Coronary artery (tissue), 2 donors: ENCODE data around the gene ACD.

Source experiments
- DNase-seq: peaks from one replicate; pipeline ENCODE4 v3.0.0-alpha.2; 2017; ENCODE audit warnings: low spot score
- H3K27ac ChIP-seq, 2 donors: fragments of 200-600 bp; sonication (generic); one replicate each; pipeline ENCODE4 v1.5.1; 2016 to 2019
- H3K4me3 ChIP-seq: fragments of 200-600 bp; sonication (generic); 2 replicates; pipeline ENCODE4 v1.5.1; 2016; ENCODE audit warnings: mild to moderate bottlenecking, moderate library complexity
- TF ChIP-seq, protein P1 (sequence below): fragments of 200-600 bp; sonication (generic); IDR thresholded peaks from one replicate; pipeline ENCODE4 v1.5.1; 2019; ENCODE audit warnings: antibody characterized with exemption

ACD gene

DNA sequence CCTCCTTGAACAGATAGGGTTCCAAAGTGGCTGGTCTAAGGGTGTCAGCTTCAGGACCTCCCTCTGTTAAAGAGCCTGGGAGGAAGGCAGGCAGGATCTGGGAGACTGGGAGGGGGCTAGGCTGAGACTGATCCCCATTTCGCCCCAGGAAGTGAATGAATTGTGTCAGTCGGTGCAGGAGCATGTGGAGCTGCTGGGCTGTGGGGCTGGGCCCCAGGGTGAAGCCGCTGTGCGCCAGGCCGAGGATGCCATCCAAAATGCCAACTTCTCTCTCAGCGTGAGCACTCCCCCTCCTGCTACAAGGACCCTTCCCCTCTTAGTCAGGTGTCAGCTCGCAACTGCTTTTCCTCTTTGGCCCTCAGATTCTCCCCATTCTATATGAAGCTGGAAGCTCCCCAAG, 9.0 kb downstream of the ACD start:
- TF ChIP-seq, protein P1, sequence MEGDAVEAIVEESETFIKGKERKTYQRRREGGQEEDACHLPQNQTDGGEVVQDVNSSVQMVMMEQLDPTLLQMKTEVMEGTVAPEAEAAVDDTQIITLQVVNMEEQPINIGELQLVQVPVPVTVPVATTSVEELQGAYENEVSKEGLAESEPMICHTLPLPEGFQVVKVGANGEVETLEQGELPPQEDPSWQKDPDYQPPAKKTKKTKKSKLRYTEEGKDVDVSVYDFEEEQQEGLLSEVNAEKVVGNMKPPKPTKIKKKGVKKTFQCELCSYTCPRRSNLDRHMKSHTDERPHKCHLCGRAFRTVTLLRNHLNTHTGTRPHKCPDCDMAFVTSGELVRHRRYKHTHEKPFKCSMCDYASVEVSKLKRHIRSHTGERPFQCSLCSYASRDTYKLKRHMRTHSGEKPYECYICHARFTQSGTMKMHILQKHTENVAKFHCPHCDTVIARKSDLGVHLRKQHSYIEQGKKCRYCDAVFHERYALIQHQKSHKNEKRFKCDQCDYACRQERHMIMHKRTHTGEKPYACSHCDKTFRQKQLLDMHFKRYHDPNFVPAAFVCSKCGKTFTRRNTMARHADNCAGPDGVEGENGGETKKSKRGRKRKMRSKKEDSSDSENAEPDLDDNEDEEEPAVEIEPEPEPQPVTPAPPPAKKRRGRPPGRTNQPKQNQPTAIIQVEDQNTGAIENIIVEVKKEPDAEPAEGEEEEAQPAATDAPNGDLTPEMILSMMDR: no peak
- Histone ChIP-seq H3K27ac (no peak overlapping the region), H3K4me3 (no peak overlapping the region)
- no peak for DNase-seq

DNA sequence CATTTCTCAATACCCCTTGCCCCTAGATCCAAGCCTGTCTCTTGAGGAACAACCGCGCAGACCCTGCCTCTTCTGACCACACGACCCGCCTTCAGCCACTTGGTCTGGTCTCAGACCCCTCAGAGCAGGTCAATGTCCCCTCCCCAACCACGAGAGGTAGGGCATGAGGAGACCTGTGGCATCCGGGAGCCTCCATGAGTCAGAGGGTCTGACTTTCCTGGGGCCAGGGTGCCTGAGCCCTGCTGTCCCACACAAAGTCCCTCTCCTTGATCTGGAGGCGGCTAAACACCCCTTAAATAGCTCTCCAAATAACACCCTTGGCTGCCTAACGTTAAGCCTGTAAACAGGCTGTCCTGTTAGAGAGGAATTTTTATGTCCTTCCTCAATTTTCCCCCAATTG, 10.0 kb downstream of the ACD start:
- TF ChIP-seq, protein P1: no peak
- Histone ChIP-seq H3K4me3 (no peak overlapping the region), H3K27ac (no peak overlapping the region)
- no peak for DNase-seq

DNA sequence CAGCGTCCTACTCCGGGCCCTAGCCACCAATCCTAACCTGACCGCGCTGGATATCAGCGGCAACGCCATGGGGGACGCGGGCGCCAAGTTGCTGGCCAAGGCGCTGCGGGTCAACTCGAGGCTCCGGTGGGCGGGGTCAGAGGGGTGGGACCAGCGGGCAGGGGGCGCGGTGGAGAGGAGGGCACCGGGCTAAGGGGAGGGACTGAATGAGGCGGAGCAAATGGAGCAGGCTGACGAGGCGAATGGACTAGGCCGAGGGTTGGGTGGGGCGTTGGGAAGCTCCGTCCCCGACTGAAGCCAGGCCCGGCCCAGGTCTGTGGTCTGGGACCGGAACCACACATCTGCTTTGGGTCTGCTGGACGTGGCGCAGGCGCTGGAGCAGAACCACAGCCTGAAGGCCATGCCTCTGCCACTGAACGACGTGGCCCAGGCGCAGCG, 10.5 kb downstream of the ACD start:
- no peak for DNase-seq
- TF ChIP-seq, protein P1: no peak
- H3K4me3 ChIP-seq: peak overlapping the region; percentile 52

DNA sequence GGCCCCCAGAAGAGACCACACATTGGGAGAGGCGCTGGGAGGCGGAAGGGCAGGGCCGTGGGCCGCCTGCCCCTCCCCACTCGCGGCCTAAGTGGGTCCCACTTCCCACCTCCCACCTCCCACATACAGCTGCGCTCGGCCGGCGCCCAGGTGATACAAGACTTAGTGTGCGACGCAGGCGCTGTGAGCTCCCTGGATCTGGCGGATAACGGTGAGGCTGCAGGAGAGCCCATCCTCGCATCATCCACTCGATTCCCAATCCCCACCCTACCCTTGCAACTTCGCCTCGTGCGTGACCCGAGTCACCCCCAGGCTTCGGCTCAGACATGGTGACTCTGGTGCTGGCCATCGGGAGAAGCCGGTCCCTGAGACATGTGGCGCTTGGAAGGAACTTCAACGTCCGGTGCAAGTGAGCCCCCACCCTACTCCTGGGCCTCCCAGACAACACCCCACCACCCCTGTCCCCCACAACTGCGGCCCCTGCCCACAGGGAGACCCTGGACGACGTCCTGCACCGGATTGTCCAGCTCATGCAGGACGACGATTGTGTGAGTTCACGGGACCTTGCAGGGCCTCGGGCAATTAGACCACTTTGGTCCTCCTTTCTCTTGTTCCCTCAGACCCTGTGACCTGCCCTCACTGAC, 11.2 kb downstream of the ACD start:
- no peak for DNase-seq
- Histone ChIP-seq H3K4me3 (no peak overlapping the region), H3K27ac (no peak overlapping the region)
- TF ChIP-seq, protein P1: no peak

More for the DNA sequence above, 10.5 kb downstream of the ACD start:
- no peak overlapping the region for H3K27ac ChIP-seq

DNA sequence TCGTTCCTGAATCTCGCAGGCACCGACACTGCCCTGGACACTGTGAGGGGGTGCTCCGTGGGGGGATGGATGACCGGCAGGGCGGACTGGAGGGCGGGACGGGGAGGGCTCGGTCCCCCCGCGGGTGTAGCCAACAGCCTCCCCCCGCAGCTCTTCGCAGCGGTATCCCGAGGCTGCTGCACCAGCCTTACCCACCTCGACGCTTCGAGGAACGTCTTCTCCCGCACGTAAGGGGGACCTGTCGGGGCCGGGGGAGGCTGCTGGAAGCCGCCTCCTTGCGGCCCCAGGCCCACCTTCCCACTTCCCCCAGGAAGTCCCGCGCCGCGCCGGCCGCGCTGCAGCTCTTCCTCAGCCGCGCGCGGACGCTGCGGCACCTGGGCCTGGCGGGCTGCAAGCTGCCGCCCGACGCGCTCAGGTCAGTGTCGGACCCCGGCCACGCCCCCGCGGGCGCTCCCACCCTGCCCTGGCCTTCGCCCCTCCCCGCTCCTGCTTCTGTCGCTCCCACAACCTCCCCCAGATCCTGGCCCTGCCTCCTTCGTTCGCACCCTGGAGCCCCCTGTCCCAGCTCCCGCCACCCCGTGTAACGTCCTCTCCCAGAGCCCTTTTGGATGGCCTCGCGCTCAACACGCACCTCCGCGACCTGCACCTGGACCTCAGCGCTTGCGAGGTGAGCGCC, 11.8 kb downstream of the ACD start:
- Histone ChIP-seq H3K27ac (no peak overlapping the region), H3K4me3 (no peak overlapping the region)
- no peak for DNase-seq
- TF ChIP-seq, protein P1: no peak

DNA sequence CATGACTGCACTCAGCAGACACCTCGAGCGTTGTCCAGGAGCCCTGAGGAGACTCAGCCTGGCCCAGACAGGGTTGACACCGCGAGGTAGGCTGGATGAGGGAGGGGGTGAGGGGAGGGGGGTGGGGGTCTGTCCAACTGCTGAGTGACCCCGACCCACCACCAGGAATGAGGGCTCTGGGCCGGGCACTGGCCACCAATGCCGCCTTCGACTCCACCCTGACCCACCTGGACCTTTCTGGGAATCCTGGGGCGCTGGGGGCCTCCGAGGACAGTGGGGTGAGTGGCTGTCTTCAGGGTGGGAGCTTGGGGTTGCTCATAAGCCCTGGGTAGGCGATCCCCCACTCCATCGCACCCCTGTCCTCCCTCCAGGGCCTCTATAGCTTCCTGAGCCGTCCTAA, 12.4 kb downstream of the ACD start:
- DNase-seq: no peak
- Histone ChIP-seq H3K4me3 (no peak overlapping the region), H3K27ac (no peak overlapping the region)
- TF ChIP-seq, protein P1: no peak

DNA sequence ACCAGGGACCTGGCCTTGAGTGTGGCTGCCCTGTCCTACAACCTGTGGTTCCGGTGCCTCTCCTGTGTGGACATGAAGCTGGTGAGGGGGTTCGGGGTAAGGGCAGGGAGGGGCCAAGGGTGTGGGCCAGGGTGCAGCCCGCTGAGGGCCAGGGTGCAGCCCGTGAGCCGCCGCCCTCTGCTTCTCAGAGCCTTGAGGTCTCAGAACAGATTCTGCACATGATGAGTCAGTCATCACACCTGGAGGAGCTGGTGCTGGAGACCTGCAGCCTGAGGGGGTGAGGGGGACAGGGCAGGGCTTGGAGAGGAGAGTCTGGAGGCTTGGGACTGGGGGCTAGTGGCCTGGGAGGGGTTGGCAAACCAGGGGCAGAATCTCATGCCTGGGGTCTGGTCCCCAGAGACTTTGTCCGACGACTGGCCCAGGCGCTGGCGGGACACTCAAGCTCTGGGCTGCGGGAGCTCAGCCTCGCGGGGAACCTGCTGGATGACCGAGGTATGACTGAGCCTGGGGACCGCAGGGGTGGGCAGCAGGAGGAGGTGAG, 12.9 kb downstream of the ACD start:
- H3K27ac ChIP-seq: no peak overlapping the region
- H3K4me3 ChIP-seq: no peak overlapping the region
- peak; percentile 68 for DNase-seq
- TF ChIP-seq, protein P1: no peak
